ENCODE data around the gene HNF4A. TPM values are rescaled to one million over a fixed set of nuclear protein-coding genes. Genes with fewer than 3 reads are reported as not detected.
A peak's percentile ranks its signal among the peaks of the same experiment; 100 is the strongest.

HNF4A gene
- total and polyA plus RNA-seq, 5 donors from 2014 or later, result not detected

DNA sequence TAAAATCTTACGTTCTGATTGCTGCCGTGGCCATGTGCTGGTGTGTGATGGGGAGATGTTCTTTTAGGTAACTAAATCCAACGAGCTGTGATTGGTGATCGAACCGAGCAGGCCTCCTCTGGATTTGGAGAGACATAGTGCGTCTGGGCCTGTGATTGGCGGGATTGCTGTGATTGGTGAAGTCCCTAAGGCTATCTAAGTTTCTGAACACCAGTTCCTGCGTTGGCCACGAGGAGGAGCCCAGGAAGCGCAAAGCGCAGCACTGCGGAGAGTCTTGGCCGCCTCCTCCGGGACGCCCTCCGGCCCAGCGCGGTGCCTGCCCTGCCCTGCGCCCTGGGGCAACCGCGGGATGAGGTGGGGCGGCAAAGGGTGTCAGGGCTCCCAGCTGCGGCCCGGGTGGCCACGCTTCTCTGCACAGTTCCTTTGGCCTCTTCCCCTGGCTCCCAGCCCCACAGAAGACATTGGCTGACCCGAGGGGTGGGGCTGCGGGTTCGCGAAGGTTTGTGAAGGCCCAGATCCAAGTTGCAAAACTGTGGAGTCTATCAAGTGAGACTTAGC is 33.0 kb downstream of the HNF4A start:
- no peak overlapping the region for H3K4me3 ChIP-seq (ENCODE audit: low read depth, low read length)
- H3K27me3 Mint-ChIP-seq, result peaks cover 23% of the 10 kb centered on the region
- no peak overlapping the region for H3K4me3 Mint-ChIP-seq
- peaks cover 5% of the 10 kb centered on the region for H3K4me1 ChIP-seq (ENCODE audit: control insufficient read depth, insufficient read depth, low read length, poor library complexity, severe bottlenecking)
- ATAC-seq (ENCODE audit: low read depth in 2 of 2), result peak; percentile 52 to 54
- no peak overlapping the region for H3K27ac Mint-ChIP-seq
- H3K9me3 Mint-ChIP-seq, result peaks cover 0 to 1% (median 0%) of the 10 kb centered on the region in 7 donors
- H3K9me3 ChIP-seq (ENCODE audit: control insufficient read depth in 2 of 2, low read length in 2 of 2), result no peaks in the 10 kb centered on the region
- peaks cover 0 to 5% (median 4%) of the 10 kb centered on the region in 4 donors for H3K4me1 Mint-ChIP-seq
- H3K27ac ChIP-seq (ENCODE audit: insufficient read depth, low read length, poor library complexity, severe bottlenecking), result no peak overlapping the region
- no peaks in the 10 kb centered on the region for H3K27me3 ChIP-seq (ENCODE audit: control insufficient read depth, insufficient read depth, low read length)
- H3K36me3 ChIP-seq (ENCODE audit: control insufficient read depth, insufficient read depth, low read length), result no peaks in the 10 kb centered on the region
- no peaks in the 10 kb centered on the region for H3K36me3 Mint-ChIP-seq
- DNase-seq, result peak; percentile 41 to 70 (median 44)

DNA sequence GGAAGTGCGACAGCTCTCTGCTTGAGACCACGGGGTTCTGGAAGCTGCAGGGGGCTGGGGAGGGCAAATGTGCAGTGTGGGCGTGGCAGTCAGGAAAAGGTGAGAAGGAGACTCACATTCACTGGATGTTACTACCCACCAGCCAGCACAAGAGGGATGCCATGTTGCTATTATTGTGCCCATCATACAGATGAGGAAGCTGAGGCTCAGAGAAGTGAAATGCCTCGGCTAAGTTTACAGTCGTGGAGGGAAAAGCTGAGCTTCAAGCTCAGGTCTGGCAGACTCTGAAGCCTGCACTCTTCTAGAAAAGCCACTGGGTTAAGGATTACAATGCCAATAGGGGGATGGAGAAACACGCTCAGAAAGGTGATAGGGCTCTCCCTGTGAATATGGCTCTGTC is 34.4 kb downstream of the HNF4A start:
- Histone ChIP-seq H3K36me3 (ENCODE audit: control insufficient read depth, insufficient read depth, low read length) (no peaks in the 10 kb centered on the region), H3K4me3 (ENCODE audit: low read depth, low read length) (no peak overlapping the region), H3K27me3 (ENCODE audit: control insufficient read depth, insufficient read depth, low read length) (no peaks in the 10 kb centered on the region), H3K4me1 (ENCODE audit: control insufficient read depth, insufficient read depth, low read length, poor library complexity, severe bottlenecking) (peaks cover 5% of the 10 kb centered on the region), H3K27ac (ENCODE audit: insufficient read depth, low read length, poor library complexity, severe bottlenecking) (no peak overlapping the region), H3K9me3 (ENCODE audit: control insufficient read depth in 2 of 2, low read length in 2 of 2) (no peaks in the 10 kb centered on the region)
- no peak overlapping the region for H3K27ac Mint-ChIP-seq
- no peak overlapping the region for H3K4me3 Mint-ChIP-seq
- no peaks in the 10 kb centered on the region for H3K9me3 Mint-ChIP-seq
- H3K27me3 Mint-ChIP-seq, result peaks cover 23% of the 10 kb centered on the region
- peaks cover 0 to 4% (median 1%) of the 10 kb centered on the region in 4 donors for H3K4me1 Mint-ChIP-seq
- H3K36me3 Mint-ChIP-seq, result no peaks in the 10 kb centered on the region
- no peak for DNase-seq
- ATAC-seq (ENCODE audit: low read depth in 2 of 2), result no peak

- Mint-ChIP-seq H3K36me3 (no peaks in the 10 kb centered on the region), H3K9me3 (no peaks in the 10 kb centered on the region), H3K4me3 (no peak overlapping the region), H3K27me3 (peaks cover 24% of the 10 kb centered on the region), H3K4me1 (peaks cover 0 to 3% (median 1%) of the 10 kb centered on the region in 4 donors), H3K27ac (no peak overlapping the region)
- Histone ChIP-seq H3K36me3 (ENCODE audit: control insufficient read depth, insufficient read depth, low read length) (no peaks in the 10 kb centered on the region), H3K4me3 (ENCODE audit: low read depth, low read length) (no peak overlapping the region), H3K27me3 (ENCODE audit: control insufficient read depth, insufficient read depth, low read length) (no peaks in the 10 kb centered on the region), H3K9me3 (ENCODE audit: control insufficient read depth in 2 of 2, low read length in 2 of 2) (no peaks in the 10 kb centered on the region), H3K4me1 (ENCODE audit: control insufficient read depth, insufficient read depth, low read length, poor library complexity, severe bottlenecking) (peaks cover 5% of the 10 kb centered on the region), H3K27ac (ENCODE audit: insufficient read depth, low read length, poor library complexity, severe bottlenecking) (no peak overlapping the region)
- no peak for DNase-seq
- ATAC-seq (ENCODE audit: low read depth in 2 of 2), result no peak
Observed at GRCh38 chr20:44390280-44390679, 34.8 kb downstream of the HNF4A start.

DNA sequence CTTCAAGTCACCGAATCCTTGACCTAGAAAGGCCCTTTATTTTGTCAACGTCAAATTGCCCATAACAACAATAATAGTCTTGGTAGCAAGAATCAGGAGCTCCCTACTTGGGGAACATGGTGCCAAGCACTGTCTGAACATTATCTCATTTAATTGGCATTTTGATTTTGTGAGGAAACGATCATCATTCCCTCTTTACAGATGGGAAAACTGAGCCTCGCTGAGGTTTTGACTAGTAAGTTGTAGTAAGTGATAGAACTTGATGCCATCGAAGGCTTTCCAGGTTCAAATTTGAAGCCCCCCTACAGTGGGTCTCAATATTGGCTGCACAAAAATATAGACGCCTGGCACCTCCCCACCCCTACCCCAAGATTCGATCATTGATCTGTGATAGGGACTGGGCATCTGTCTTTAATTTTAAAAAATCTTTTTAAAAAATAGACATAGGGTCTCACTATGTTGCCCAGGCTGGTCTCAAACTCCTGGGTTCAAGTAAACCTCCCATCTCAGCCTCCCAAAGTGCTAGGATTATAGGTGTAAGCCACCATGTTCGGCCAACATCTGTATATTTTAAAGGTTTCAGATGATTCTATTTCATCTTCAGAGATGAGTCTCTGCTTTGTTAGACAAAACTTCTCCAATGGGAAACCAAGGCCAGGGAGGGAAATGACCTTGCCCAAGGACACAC is 36.7 kb downstream of the HNF4A start:
- ATAC-seq (ENCODE audit: low read depth in 2 of 2) (no peak), DNase-seq (no peak)
- no peak overlapping the region for H3K27ac Mint-ChIP-seq
- H3K4me3 ChIP-seq (ENCODE audit: low read depth, low read length), result no peak overlapping the region
- no peak overlapping the region for H3K4me3 Mint-ChIP-seq
- H3K4me1 Mint-ChIP-seq, result peaks cover 0 to 3% (median 1%) of the 10 kb centered on the region in 4 donors
- peaks cover 33% of the 10 kb centered on the region for H3K27me3 Mint-ChIP-seq
- peaks cover 3% of the 10 kb centered on the region for H3K27me3 ChIP-seq (ENCODE audit: control insufficient read depth, insufficient read depth, low read length)
- peaks cover 5% of the 10 kb centered on the region for H3K4me1 ChIP-seq (ENCODE audit: control insufficient read depth, insufficient read depth, low read length, poor library complexity, severe bottlenecking)
- no peaks in the 10 kb centered on the region for H3K36me3 Mint-ChIP-seq
- H3K36me3 ChIP-seq (ENCODE audit: control insufficient read depth, insufficient read depth, low read length), result no peaks in the 10 kb centered on the region
- H3K27ac ChIP-seq (ENCODE audit: insufficient read depth, low read length, poor library complexity, severe bottlenecking), result no peak overlapping the region
- no peaks in the 10 kb centered on the region for H3K9me3 ChIP-seq (ENCODE audit: control insufficient read depth in 2 of 2, low read length in 2 of 2)
- no peaks in the 10 kb centered on the region for H3K9me3 Mint-ChIP-seq

DNA sequence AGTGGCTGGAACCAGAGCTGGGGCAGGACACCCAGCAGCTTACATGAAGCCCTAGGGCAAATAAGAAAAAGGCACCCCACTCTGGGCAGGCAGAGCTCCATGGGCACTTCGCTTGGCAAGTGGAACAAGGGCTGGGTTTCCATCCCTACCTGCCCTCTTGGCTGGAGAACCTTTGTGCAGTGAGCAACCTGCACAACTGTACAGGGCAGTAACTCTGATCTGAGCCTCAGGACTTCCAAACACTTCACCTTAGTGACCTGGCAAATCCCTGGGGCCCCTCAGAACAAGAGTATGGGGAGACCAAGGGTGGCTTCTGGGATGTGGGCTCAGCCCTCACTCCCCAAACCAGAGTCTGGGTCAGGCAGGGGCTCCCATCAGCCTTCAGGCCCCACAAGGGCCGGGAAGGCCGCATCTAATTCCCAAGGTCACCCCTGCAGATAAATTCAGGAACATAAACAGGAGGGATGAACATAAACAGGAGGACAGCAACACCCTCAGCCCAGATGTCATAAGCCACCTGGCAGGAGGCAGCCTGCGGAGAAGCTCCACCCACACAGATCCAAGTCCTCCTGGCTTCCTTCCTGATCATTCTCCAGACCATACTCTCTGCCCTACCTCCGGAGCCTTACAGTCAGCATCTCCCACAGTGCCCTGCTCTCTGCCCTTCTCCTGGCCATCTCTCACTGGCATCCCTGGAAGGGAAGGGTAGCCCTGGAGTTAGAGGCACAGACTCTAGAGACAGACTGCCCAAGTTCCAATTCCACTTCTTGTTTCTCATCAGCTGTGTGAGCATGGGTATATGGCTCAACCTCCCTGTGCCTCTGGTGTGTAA is 37.5 kb downstream of the HNF4A start:
- no peaks in the 10 kb centered on the region for H3K36me3 Mint-ChIP-seq
- Histone ChIP-seq H3K9me3 (ENCODE audit: control insufficient read depth in 2 of 2, low read length in 2 of 2) (no peaks in the 10 kb centered on the region), H3K27ac (ENCODE audit: insufficient read depth, low read length, poor library complexity, severe bottlenecking) (no peak overlapping the region), H3K27me3 (ENCODE audit: control insufficient read depth, insufficient read depth, low read length) (peaks cover 3% of the 10 kb centered on the region), H3K36me3 (ENCODE audit: control insufficient read depth, insufficient read depth, low read length) (no peaks in the 10 kb centered on the region), H3K4me1 (ENCODE audit: control insufficient read depth, insufficient read depth, low read length, poor library complexity, severe bottlenecking) (peaks cover 5% of the 10 kb centered on the region), H3K4me3 (ENCODE audit: low read depth, low read length) (no peak overlapping the region)
- no peak overlapping the region for H3K4me3 Mint-ChIP-seq
- H3K9me3 Mint-ChIP-seq, result no peaks in the 10 kb centered on the region
- peaks cover 0 to 3% (median 1%) of the 10 kb centered on the region in 4 donors for H3K4me1 Mint-ChIP-seq
- H3K27ac Mint-ChIP-seq, result no peak overlapping the region
- DNase-seq (no peak), ATAC-seq (ENCODE audit: low read depth in 2 of 2) (no peak)
- H3K27me3 Mint-ChIP-seq, result peaks cover 26% of the 10 kb centered on the region

DNA sequence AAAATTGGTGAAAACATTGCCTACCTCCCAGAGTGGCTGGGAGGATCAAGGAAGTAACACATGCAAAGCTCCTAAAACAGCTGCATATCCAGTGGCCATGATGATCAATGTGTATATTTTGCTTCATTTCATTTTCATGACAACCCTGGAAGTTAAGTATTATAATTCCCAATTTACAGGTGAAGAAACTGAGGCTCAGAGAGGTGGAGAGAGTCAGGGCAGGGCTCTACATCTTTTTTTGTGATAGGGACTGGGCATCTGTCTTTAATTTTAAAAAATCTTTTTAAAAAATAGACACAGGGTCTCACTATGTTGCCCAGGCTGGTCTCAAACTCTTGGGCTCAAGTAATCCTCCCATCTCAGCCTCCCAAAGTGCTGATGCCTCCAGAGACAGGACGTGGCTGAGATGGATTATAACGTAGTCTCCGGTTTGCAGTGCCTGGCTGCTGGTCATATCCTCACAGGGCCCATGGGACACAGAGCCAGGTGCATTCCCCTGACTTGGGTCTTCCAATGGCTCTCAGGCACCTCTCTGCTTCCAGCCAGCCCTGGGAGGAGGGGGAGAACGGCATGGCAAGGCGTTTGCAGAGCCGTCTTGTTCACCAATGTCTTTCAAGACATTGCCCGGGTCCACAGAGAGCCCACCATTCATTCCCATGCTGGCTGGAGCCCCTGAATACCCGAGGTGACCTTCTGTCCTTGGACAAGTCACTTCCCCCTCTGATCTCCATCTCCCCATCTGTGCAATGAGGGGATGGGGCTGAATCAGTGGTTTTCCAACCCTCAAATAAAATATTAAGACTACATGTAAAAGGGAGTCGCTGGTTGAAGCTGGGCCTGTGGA is 38.3 kb downstream of the HNF4A start:
- H3K4me1 ChIP-seq (ENCODE audit: control insufficient read depth, insufficient read depth, low read length, poor library complexity, severe bottlenecking), result no peaks in the 10 kb centered on the region
- no peak overlapping the region for H3K27ac Mint-ChIP-seq
- no peak for DNase-seq
- H3K27me3 Mint-ChIP-seq, result peaks cover 30% of the 10 kb centered on the region
- H3K4me1 Mint-ChIP-seq, result no peaks in the 10 kb centered on the region
- no peak for ATAC-seq (ENCODE audit: low read depth in 2 of 2)
- H3K36me3 ChIP-seq (ENCODE audit: control insufficient read depth, insufficient read depth, low read length), result no peaks in the 10 kb centered on the region
- H3K27ac ChIP-seq (ENCODE audit: insufficient read depth, low read length, poor library complexity, severe bottlenecking), result no peak overlapping the region
- no peaks in the 10 kb centered on the region for H3K9me3 Mint-ChIP-seq
- H3K27me3 ChIP-seq (ENCODE audit: control insufficient read depth, insufficient read depth, low read length), result peaks cover 3% of the 10 kb centered on the region
- H3K4me3 Mint-ChIP-seq, result no peak overlapping the region
- no peaks in the 10 kb centered on the region for H3K9me3 ChIP-seq (ENCODE audit: control insufficient read depth in 2 of 2, low read length in 2 of 2)
- H3K36me3 Mint-ChIP-seq, result no peaks in the 10 kb centered on the region
- no peak overlapping the region for H3K4me3 ChIP-seq (ENCODE audit: low read depth, low read length)

DNA sequence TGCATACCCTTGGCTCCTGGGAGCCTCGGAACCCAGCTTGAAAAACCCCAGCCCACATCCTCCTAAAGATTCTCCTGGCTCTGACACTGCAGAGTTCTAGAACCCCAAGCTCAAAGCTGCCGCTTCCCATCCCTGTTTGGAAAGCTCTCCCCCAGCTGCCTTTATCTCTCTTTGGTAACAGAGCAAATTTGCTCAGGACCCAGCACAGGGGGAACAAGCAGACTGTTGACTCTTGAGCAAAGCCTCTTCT is 38.9 kb downstream of the HNF4A start:
- Histone ChIP-seq H3K27me3 (ENCODE audit: control insufficient read depth, insufficient read depth, low read length) (peaks cover 6% of the 10 kb centered on the region), H3K27ac (ENCODE audit: insufficient read depth, low read length, poor library complexity, severe bottlenecking) (no peak overlapping the region), H3K4me1 (ENCODE audit: control insufficient read depth, insufficient read depth, low read length, poor library complexity, severe bottlenecking) (no peaks in the 10 kb centered on the region), H3K4me3 (ENCODE audit: low read depth, low read length) (no peak overlapping the region), H3K36me3 (ENCODE audit: control insufficient read depth, insufficient read depth, low read length) (no peaks in the 10 kb centered on the region), H3K9me3 (ENCODE audit: control insufficient read depth in 2 of 2, low read length in 2 of 2) (no peaks in the 10 kb centered on the region)
- ATAC-seq (ENCODE audit: low read depth in 2 of 2) (no peak), DNase-seq (no peak)
- Mint-ChIP-seq H3K4me1 (no peaks in the 10 kb centered on the region), H3K27me3 (peaks cover 30% of the 10 kb centered on the region), H3K36me3 (no peaks in the 10 kb centered on the region), H3K27ac (no peak overlapping the region), H3K9me3 (no peaks in the 10 kb centered on the region), H3K4me3 (no peak overlapping the region)
